Astrocyte (in vitro differentiated cells and primary cell): Measurements from ENCODE around the gene LRBA.

Source experiments
- EZH2 ChIP-seq: IDR thresholded peaks from 2 replicates; pipeline ENCODE4 v1.6.1; 2012; ENCODE audit warnings: mild to moderate bottlenecking, low read length, inconsistent platforms; ENCODE audit not compliant: insufficient read depth
- TF ChIP-seq, protein P1 (sequence below): IDR thresholded peaks from 2 replicates; pipeline ENCODE4 v1.5.1; 2011; ENCODE audit warnings: low read depth, mild to moderate bottlenecking, inconsistent platforms, low read length, moderate library complexity; ENCODE audit not compliant: insufficient read depth

DNA sequence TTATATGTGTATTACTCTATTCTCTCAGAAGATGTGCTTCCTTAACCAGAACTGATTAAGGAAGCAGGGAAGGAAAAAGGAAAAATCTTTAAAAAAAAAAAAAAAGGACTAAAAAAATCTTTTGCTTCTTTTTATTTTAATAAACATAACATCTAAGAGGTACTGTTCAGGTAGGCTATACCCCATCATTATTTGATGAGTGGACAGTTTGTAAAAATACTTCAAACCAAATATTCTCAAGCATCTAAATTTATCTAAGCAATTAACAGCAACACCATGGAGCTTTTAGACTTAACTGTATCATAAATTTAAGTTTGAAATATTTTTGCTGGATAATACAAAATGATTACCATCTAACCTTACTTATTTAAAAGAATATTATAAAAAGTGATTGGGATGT, 264.3 kb downstream of the LRBA start:
- TF ChIP-seq, protein P1, sequence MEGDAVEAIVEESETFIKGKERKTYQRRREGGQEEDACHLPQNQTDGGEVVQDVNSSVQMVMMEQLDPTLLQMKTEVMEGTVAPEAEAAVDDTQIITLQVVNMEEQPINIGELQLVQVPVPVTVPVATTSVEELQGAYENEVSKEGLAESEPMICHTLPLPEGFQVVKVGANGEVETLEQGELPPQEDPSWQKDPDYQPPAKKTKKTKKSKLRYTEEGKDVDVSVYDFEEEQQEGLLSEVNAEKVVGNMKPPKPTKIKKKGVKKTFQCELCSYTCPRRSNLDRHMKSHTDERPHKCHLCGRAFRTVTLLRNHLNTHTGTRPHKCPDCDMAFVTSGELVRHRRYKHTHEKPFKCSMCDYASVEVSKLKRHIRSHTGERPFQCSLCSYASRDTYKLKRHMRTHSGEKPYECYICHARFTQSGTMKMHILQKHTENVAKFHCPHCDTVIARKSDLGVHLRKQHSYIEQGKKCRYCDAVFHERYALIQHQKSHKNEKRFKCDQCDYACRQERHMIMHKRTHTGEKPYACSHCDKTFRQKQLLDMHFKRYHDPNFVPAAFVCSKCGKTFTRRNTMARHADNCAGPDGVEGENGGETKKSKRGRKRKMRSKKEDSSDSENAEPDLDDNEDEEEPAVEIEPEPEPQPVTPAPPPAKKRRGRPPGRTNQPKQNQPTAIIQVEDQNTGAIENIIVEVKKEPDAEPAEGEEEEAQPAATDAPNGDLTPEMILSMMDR, result no peak
- TF ChIP-seq EZH2, result no peak
